Neural cell (in vitro differentiated cells): ENCODE results near the gene ZNF787. TPM values are rescaled to one million over a fixed set of nuclear protein-coding genes. Genes with fewer than 3 reads are reported as not detected.

Experiments used
- H2AFZ ChIP-seq: fragments of 200-600, 300-800 bp; sonication (generic), shearing (Covaris generic); 2 replicates; pipeline ENCODE4 v1.6.0; 2014; ENCODE audit warnings: low read depth, mild to moderate bottlenecking, antibody characterized with exemption, low read length, moderate library complexity
- H3F3A ChIP-seq: fragments of 200-600 bp; shearing (Covaris generic); 2 replicates; pipeline ENCODE4 v1.6.1; 2016; ENCODE audit warnings: mild to moderate bottlenecking, moderate library complexity, mixed read lengths, antibody characterized with exemption, low read length; ENCODE audit not compliant: insufficient read depth, poor library complexity, severe bottlenecking
- H3K27ac ChIP-seq: fragments of 200-600, 300-800 bp; sonication (generic), shearing (Covaris generic); 2 replicates; pipeline ENCODE4 v1.5.1; 2014; ENCODE audit warnings: mild to moderate bottlenecking, low read length, moderate library complexity
- H3K27me3 ChIP-seq: fragments of 300-800, 200-600 bp; sonication (generic), shearing (Covaris generic); 2 replicates; pipeline ENCODE4 v1.6.0; 2014; ENCODE audit warnings: mild to moderate bottlenecking, low read depth, low read length, moderate library complexity; ENCODE audit not compliant: insufficient read depth
- H3K36me3 ChIP-seq: fragments of 300-800, 200-600 bp; sonication (generic), shearing (Covaris generic); 2 replicates; pipeline ENCODE4 v1.5.1; 2014; ENCODE audit warnings: mild to moderate bottlenecking, antibody characterized with exemption, low read length, moderate library complexity; ENCODE audit not compliant: insufficient read depth
- H3K4me2 ChIP-seq: fragments of 300-800, 200-600 bp; sonication (generic), shearing (Covaris generic); 2 replicates; pipeline ENCODE4 v1.6.0; 2014; ENCODE audit warnings: mild to moderate bottlenecking, low read length
- H3K4me3 ChIP-seq: fragments of 300-800, 200-600 bp; sonication (generic), shearing (Covaris generic); 2 replicates; pipeline ENCODE4 v1.5.1; 2014; ENCODE audit warnings: mild to moderate bottlenecking, low read length, moderate library complexity
- H3K79me2 ChIP-seq: fragments of 200-600 bp; shearing (Covaris generic); replicated peaks from 2 replicates; pipeline ENCODE4 v1.6.0; 2014; ENCODE audit warnings: mild to moderate bottlenecking, low read length, moderate library complexity; ENCODE audit not compliant: insufficient read depth
- H3K9ac ChIP-seq: fragments of 300-800, 200-600 bp; sonication (generic), shearing (Covaris generic); 2 replicates; pipeline ENCODE4 v1.6.1; 2016; ENCODE audit warnings: mild to moderate bottlenecking, low read length, mixed read lengths
- H3K9me2 ChIP-seq: fragments of 200-600 bp; shearing (Covaris generic); 2 replicates; pipeline ENCODE4 v1.6.1; 2016; ENCODE audit warnings: mild to moderate bottlenecking, low read length, mixed read lengths; ENCODE audit not compliant: insufficient read depth
- H3K9me3 ChIP-seq: fragments of 200-600, 300-800 bp; sonication (generic), shearing (Covaris generic); 2 replicates; pipeline ENCODE4 v1.6.1; 2016; ENCODE audit warnings: mild to moderate bottlenecking, mixed run types, low read length, moderate library complexity, mixed read lengths
- H4K20me1 ChIP-seq: fragments of 200-600 bp; shearing (Covaris generic); 2 replicates; pipeline ENCODE4 v1.6.1; 2016; ENCODE audit warnings: mild to moderate bottlenecking, mixed run types; ENCODE audit not compliant: insufficient read depth
- EP300 ChIP-seq: fragments of 450-650 bp; conservative IDR thresholded peaks from 2 replicates; pipeline ENCODE4 v1.6.1; 2014; ENCODE audit warnings: antibody characterized with exemption, mild to moderate bottlenecking, moderate library complexity; ENCODE audit not compliant: poor library complexity, severe bottlenecking
- EZH2 ChIP-seq: fragments of 200-600, 300-800 bp; shearing (Covaris generic), sonication (generic); IDR thresholded peaks from 2 replicates; pipeline ENCODE4 v1.6.1; 2014; ENCODE audit warnings: antibody characterized with exemption, low read length, borderline replicate concordance, mild to moderate bottlenecking; ENCODE audit not compliant: insufficient read depth, poor library complexity, severe bottlenecking
- MXI1 ChIP-seq: fragments of 450-650 bp; conservative IDR thresholded peaks from 2 replicates; pipeline ENCODE4 v1.6.1; 2014; ENCODE audit warnings: antibody characterized with exemption, mild to moderate bottlenecking; ENCODE audit not compliant: poor library complexity, severe bottlenecking
- POLR2AphosphoS5 ChIP-seq: IDR thresholded peaks from 2 replicates; pipeline ENCODE4 v1.6.1; 2012
- RAD21 ChIP-seq: fragments of 450-650 bp; conservative IDR thresholded peaks from 2 replicates; pipeline ENCODE4 v1.6.1; 2014; ENCODE audit warnings: antibody characterized with exemption, mild to moderate bottlenecking, moderate library complexity
- SMC3 ChIP-seq: fragments of 450-650 bp; conservative IDR thresholded peaks from 2 replicates; pipeline ENCODE4 v1.6.1; 2014; ENCODE audit warnings: antibody characterized with exemption, mild to moderate bottlenecking, moderate library complexity; ENCODE audit not compliant: poor library complexity
- TAF1 ChIP-seq: IDR thresholded peaks from 2 replicates; pipeline ENCODE4 v1.6.1; 2012; ENCODE audit warnings: low read depth
- polyA plus RNA-seq: library from polyadenylated mRNA; depleted of rRNA; stranded (reverse); fragments of >200 nt; gene quantifications from 2 replicates; pipeline ENCODE4 v1.2.3, GENCODE V29; 2014
- TF ChIP-seq, protein P1 (sequence below): IDR thresholded peaks from 2 replicates; pipeline ENCODE4 v1.6.1; 2012; ENCODE audit warnings: borderline replicate concordance
- TF ChIP-seq, protein P2 (sequence below): fragments of 450-650 bp; IDR thresholded peaks from 2 replicates; pipeline ENCODE4 v1.5.1; 2014; ENCODE audit warnings: antibody characterized with exemption, mild to moderate bottlenecking, moderate library complexity; ENCODE audit not compliant: poor library complexity, severe bottlenecking

The ZNF787 gene
- polyA plus RNA-seq, 1 donor from 2014 or later = 11.4 TPM

DNA sequence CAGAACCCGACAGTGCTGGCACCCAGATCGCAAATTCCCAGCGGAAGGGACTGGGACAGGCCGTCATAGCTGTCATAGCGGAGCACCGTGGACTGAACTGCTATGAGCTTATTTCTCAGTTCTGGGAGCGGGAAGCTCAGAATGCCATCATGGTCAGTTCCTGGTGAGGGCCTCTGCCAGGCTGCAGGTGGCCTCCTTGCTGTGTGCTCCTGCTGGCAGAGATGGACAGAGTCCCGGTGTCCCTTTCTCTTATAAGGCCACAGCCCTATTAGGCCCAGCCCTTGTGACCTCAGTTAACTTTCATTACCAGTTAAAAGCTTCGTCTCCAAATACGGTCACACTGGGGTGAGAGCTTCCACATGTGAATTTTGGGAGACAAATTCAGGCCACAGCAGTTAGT lies 24.6 kb upstream of the ZNF787 start:
- Histone ChIP-seq H4K20me1 (no peaks in the 10 kb centered on the region), H3K27ac (no peak overlapping the region), H3K9ac (no peak overlapping the region), H3K36me3 (no peaks in the 10 kb centered on the region), H3K4me2 (no peak overlapping the region), H3K9me2 (no peaks in the 10 kb centered on the region), H3F3A (no peaks in the 10 kb centered on the region), H2AFZ (no peak overlapping the region), H3K4me3 (no peak overlapping the region), H3K9me3 (no peaks in the 10 kb centered on the region), H3K79me2 (peaks cover 14% of the 10 kb centered on the region), H3K27me3 (no peaks in the 10 kb centered on the region)
- TF ChIP-seq TAF1 = no peak
- TF ChIP-seq EZH2 = no peak
- TF ChIP-seq POLR2AphosphoS5 = no peak
- no peak for TF ChIP-seq SMC3
- TF ChIP-seq MXI1 = no peak
- TF ChIP-seq, protein P1, sequence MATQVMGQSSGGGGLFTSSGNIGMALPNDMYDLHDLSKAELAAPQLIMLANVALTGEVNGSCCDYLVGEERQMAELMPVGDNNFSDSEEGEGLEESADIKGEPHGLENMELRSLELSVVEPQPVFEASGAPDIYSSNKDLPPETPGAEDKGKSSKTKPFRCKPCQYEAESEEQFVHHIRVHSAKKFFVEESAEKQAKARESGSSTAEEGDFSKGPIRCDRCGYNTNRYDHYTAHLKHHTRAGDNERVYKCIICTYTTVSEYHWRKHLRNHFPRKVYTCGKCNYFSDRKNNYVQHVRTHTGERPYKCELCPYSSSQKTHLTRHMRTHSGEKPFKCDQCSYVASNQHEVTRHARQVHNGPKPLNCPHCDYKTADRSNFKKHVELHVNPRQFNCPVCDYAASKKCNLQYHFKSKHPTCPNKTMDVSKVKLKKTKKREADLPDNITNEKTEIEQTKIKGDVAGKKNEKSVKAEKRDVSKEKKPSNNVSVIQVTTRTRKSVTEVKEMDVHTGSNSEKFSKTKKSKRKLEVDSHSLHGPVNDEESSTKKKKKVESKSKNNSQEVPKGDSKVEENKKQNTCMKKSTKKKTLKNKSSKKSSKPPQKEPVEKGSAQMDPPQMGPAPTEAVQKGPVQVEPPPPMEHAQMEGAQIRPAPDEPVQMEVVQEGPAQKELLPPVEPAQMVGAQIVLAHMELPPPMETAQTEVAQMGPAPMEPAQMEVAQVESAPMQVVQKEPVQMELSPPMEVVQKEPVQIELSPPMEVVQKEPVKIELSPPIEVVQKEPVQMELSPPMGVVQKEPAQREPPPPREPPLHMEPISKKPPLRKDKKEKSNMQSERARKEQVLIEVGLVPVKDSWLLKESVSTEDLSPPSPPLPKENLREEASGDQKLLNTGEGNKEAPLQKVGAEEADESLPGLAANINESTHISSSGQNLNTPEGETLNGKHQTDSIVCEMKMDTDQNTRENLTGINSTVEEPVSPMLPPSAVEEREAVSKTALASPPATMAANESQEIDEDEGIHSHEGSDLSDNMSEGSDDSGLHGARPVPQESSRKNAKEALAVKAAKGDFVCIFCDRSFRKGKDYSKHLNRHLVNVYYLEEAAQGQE = no peak
- TF ChIP-seq EP300 = no peak
- TF ChIP-seq, protein P2, sequence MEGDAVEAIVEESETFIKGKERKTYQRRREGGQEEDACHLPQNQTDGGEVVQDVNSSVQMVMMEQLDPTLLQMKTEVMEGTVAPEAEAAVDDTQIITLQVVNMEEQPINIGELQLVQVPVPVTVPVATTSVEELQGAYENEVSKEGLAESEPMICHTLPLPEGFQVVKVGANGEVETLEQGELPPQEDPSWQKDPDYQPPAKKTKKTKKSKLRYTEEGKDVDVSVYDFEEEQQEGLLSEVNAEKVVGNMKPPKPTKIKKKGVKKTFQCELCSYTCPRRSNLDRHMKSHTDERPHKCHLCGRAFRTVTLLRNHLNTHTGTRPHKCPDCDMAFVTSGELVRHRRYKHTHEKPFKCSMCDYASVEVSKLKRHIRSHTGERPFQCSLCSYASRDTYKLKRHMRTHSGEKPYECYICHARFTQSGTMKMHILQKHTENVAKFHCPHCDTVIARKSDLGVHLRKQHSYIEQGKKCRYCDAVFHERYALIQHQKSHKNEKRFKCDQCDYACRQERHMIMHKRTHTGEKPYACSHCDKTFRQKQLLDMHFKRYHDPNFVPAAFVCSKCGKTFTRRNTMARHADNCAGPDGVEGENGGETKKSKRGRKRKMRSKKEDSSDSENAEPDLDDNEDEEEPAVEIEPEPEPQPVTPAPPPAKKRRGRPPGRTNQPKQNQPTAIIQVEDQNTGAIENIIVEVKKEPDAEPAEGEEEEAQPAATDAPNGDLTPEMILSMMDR = no peak
- no peak for TF ChIP-seq RAD21

DNA sequence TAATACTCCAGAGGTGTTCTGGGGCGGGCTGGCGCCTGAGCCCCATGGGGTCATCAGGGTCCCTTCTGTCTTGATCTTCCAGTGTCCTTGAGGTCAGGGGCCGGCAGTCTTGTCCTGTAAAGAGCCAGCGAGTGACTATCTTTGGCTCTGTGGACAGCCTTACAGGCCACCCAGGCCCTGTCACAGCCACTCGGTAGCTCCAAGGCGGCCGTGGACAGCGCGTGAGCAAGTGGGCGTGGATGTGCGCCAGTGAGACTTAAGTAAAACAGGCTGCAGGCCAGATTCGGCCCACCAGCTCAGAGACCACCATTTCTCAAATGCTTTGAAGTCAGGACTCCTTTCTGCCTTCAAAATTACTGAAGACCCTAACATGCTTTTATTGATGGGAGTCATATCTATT lies 23.7 kb upstream of the ZNF787 start:
- Histone ChIP-seq H3F3A (no peaks in the 10 kb centered on the region), H3K9me3 (no peaks in the 10 kb centered on the region), H3K4me3 (no peak overlapping the region), H3K79me2 (peaks cover 14% of the 10 kb centered on the region), H3K27me3 (no peaks in the 10 kb centered on the region), H4K20me1 (no peaks in the 10 kb centered on the region), H2AFZ (no peak overlapping the region), H3K27ac (no peak overlapping the region), H3K36me3 (no peaks in the 10 kb centered on the region), H3K9me2 (no peaks in the 10 kb centered on the region), H3K9ac (no peak overlapping the region), H3K4me2 (no peak overlapping the region)
- TF ChIP-seq, protein P2 = no peak
- TF ChIP-seq MXI1 (no peak), POLR2AphosphoS5 (no peak), TAF1 (no peak), EZH2 (no peak), SMC3 (no peak), EP300 (no peak), RAD21 (no peak)
- TF ChIP-seq, protein P1 = no peak
